Fibroblast of gingiva (primary cell): ENCODE data around the gene ATP10A.
"Not testable (repeated sequence)": the region's sequence is repeated elsewhere in the genome, so short reads cannot be mapped to it uniquely, and the experiment has no call there.

ENCODE experiments used
- DNase-seq: peaks from one replicate; pipeline ENCODE4 v3.0.0-alpha.2; 2011; ENCODE audit warnings: low read depth

Gene ATP10A

GRCh38 chr15:25641762-25642161 is 221.4 kb downstream of the ATP10A start:
- no peak for DNase-seq

- DNase-seq, result no peak
Observed at GRCh38 chr15:25641361-25641760, 221.8 kb downstream of the ATP10A start.

GRCh38 chr15:25640959-25641358 is 222.2 kb downstream of the ATP10A start:
- not testable (repeated sequence) for DNase-seq

GRCh38 chr15:25640381-25640780 is 222.7 kb downstream of the ATP10A start:
- no peak for DNase-seq

GRCh38 chr15:25636486-25636885 is 226.6 kb downstream of the ATP10A start:
- DNase-seq, result not testable (repeated sequence)

GRCh38 chr15:25635191-25635590 is 227.9 kb downstream of the ATP10A start:
- DNase-seq, result no peak

GRCh38 chr15:25633862-25634261 is 229.3 kb downstream of the ATP10A start:
- DNase-seq, result no peak

- no peak for DNase-seq
Observed at GRCh38 chr15:25631971-25632370, 231.2 kb downstream of the ATP10A start.
